Activated CD4-positive, alpha-beta memory T cell treated with anti-CD3 and anti-CD28 coated beads for 36 hours (primary cell): Measurements from ENCODE around the gene SERPINB13. TPM values are rescaled to one million over a fixed set of nuclear protein-coding genes. Genes with fewer than 3 reads are reported as not detected.

Experiments
- CTCF ChIA-PET: fragments of 350-600 bp; sonication (Branson Sonifier 250); formaldehyde crosslinking; loops from one replicate; lab custom pipeline; 2021; ENCODE audit warnings: antibody characterized with exemption, inconsistent platforms; lab: Charles Lee
- POLR2A ChIA-PET: fragments of 350-600 bp; sonication (Branson Sonifier 250); formaldehyde crosslinking; loops from one replicate; lab custom pipeline; 2021; ENCODE audit warnings: antibody characterized with exemption; lab: Charles Lee
- DNase-seq: peaks from one replicate; pipeline ENCODE4 v3.0.0-alpha.2; 2020
- H3K27ac Mint-ChIP-seq: one replicate; pipeline ENCODE4 v1.8.0; 2021; ENCODE audit warnings: mixed read lengths
- H3K27me3 Mint-ChIP-seq: one replicate; pipeline ENCODE4 v1.8.0; 2021; ENCODE audit warnings: mixed read lengths
- H3K36me3 Mint-ChIP-seq: one replicate; pipeline ENCODE4 v1.8.0; 2021; ENCODE audit warnings: mixed read lengths
- H3K4me1 Mint-ChIP-seq: one replicate; pipeline ENCODE4 v1.8.0; 2021; ENCODE audit warnings: low read depth, mixed read lengths
- H3K4me3 Mint-ChIP-seq: one replicate; pipeline ENCODE4 v1.8.0; 2021; ENCODE audit warnings: mild to moderate bottlenecking, mixed read lengths
- H3K9me3 Mint-ChIP-seq: one replicate; pipeline ENCODE4 v1.8.0; 2021; ENCODE audit warnings: mixed read lengths
- intact Hi-C: fragments of 100-400 bp; cut with micrococcal nuclease; formaldehyde crosslinking; loops from one replicate; pipeline ENCODE4 v1.15.1; 2023
- total RNA-seq, 2 experiments: library from RNA; stranded (reverse); gene quantifications; one replicate each; pipeline ENCODE4 v1.2.3, GENCODE V29; 2021

Gene SERPINB13
- total RNA-seq, 2 experiments from 2014 or later = not detected

GRCh38 chr18:63591725-63592124, 4.6 kb downstream of the SERPINB13 start:
- ChIA-PET CTCF (no interaction called here), POLR2A (interaction anchor here (0.5 kb wide), 1 partner anchor 9 kb away, joined by 3 read pairs; no protein-coding TSS in a partner anchor)
- Mint-ChIP-seq H3K27ac (no peak overlapping the region), H3K4me3 (no peak overlapping the region), H3K27me3 (peaks cover 3% of the 10 kb centered on the region), H3K9me3 (no peaks in the 10 kb centered on the region), H3K4me1 (no peaks in the 10 kb centered on the region), H3K36me3 (no peaks in the 10 kb centered on the region)
- no peak for DNase-seq
- intact Hi-C loops = no loop called here

GRCh38 chr18:63592471-63592870, 5.3 kb downstream of the SERPINB13 start:
- ChIA-PET POLR2A (no interaction called here), CTCF (no interaction called here)
- Mint-ChIP-seq H3K4me3 (no peak overlapping the region), H3K4me1 (no peaks in the 10 kb centered on the region), H3K36me3 (no peaks in the 10 kb centered on the region), H3K27ac (no peak overlapping the region), H3K27me3 (peaks cover 3% of the 10 kb centered on the region), H3K9me3 (no peaks in the 10 kb centered on the region)
- DNase-seq = no peak
- intact Hi-C loops = no loop called here

- CTCF ChIA-PET = no interaction called here
- peaks cover 3% of the 10 kb centered on the region for H3K27me3 Mint-ChIP-seq
- H3K9me3 Mint-ChIP-seq = no peaks in the 10 kb centered on the region
- H3K4me3 Mint-ChIP-seq = no peak overlapping the region
- DNase-seq = no peak
- H3K4me1 Mint-ChIP-seq = no peaks in the 10 kb centered on the region
- H3K27ac Mint-ChIP-seq = no peak overlapping the region
- intact Hi-C loops = no loop called here
- POLR2A ChIA-PET = no interaction called here
- no peaks in the 10 kb centered on the region for H3K36me3 Mint-ChIP-seq
These were observed 9.8 kb downstream of the SERPINB13 start for GRCh38 chr18:63596964-63597363.

- no peak for DNase-seq
- Mint-ChIP-seq H3K27me3 (peaks cover 2% of the 10 kb centered on the region), H3K27ac (no peak overlapping the region), H3K4me3 (no peak overlapping the region), H3K4me1 (no peaks in the 10 kb centered on the region), H3K9me3 (no peaks in the 10 kb centered on the region), H3K36me3 (no peaks in the 10 kb centered on the region)
- intact Hi-C loops = no loop called here
- ChIA-PET CTCF (interaction anchor here (1.0 kb wide), 1 partner anchor 9 kb away, joined by 3 read pairs; no protein-coding TSS in a partner anchor), POLR2A (no interaction called here)
These were observed 16.2 kb downstream of the SERPINB13 start for GRCh38 chr18:63603355-63603754.

- intact Hi-C loops = no loop called here
- Mint-ChIP-seq H3K27ac (no peak overlapping the region), H3K4me3 (no peak overlapping the region), H3K36me3 (no peaks in the 10 kb centered on the region), H3K4me1 (no peaks in the 10 kb centered on the region), H3K27me3 (peaks cover 2% of the 10 kb centered on the region), H3K9me3 (no peaks in the 10 kb centered on the region)
- CTCF ChIA-PET = interaction anchor here (1.0 kb wide), 1 partner anchor 9 kb away, joined by 3 read pairs; no protein-coding TSS in a partner anchor
- POLR2A ChIA-PET = no interaction called here
- DNase-seq = no peak
These were observed 16.6 kb downstream of the SERPINB13 start for GRCh38 chr18:63603772-63604171.

GRCh38 chr18:63604791-63605567, 17.8 kb downstream of the SERPINB13 start:
- Mint-ChIP-seq H3K27ac (no peak overlapping the region), H3K4me3 (no peak overlapping the region), H3K4me1 (no peaks in the 10 kb centered on the region), H3K36me3 (no peaks in the 10 kb centered on the region), H3K9me3 (no peaks in the 10 kb centered on the region), H3K27me3 (peaks cover 2% of the 10 kb centered on the region)
- ChIA-PET POLR2A (no interaction called here), CTCF (interaction anchor here (1.2 kb wide), 1 partner anchor 27 kb away, joined by 3 read pairs; no protein-coding TSS in a partner anchor)
- intact Hi-C loops = no loop called here
- no peak for DNase-seq

- no peak for DNase-seq
- POLR2A ChIA-PET = no interaction called here
- H3K36me3 Mint-ChIP-seq = no peaks in the 10 kb centered on the region
- intact Hi-C loops = no loop called here
- CTCF ChIA-PET = no interaction called here
- H3K9me3 Mint-ChIP-seq = no peaks in the 10 kb centered on the region
- H3K4me3 Mint-ChIP-seq = no peak overlapping the region
- H3K4me1 Mint-ChIP-seq = no peaks in the 10 kb centered on the region
- no peak overlapping the region for H3K27ac Mint-ChIP-seq
- H3K27me3 Mint-ChIP-seq = peaks cover 5% of the 10 kb centered on the region
These were observed 19.4 kb downstream of the SERPINB13 start for GRCh38 chr18:63606526-63606925.

- intact Hi-C loops = no loop called here
- CTCF ChIA-PET = no interaction called here
- Mint-ChIP-seq H3K4me3 (no peak overlapping the region), H3K27me3 (peaks cover 5% of the 10 kb centered on the region), H3K36me3 (no peaks in the 10 kb centered on the region), H3K9me3 (no peaks in the 10 kb centered on the region), H3K4me1 (no peaks in the 10 kb centered on the region), H3K27ac (no peak overlapping the region)
- no peak for DNase-seq
- POLR2A ChIA-PET = no interaction called here
These were observed 26.3 kb downstream of the SERPINB13 start for GRCh38 chr18:63613420-63613819.

GRCh38 chr18:63617049-63617914, 30.1 kb downstream of the SERPINB13 start:
- POLR2A ChIA-PET = no interaction called here
- peaks cover 7% of the 10 kb centered on the region for H3K9me3 Mint-ChIP-seq
- DNase-seq = no peak
- H3K4me3 Mint-ChIP-seq = no peak overlapping the region
- H3K27me3 Mint-ChIP-seq = peaks cover 2% of the 10 kb centered on the region
- intact Hi-C loops = no loop called here
- no peaks in the 10 kb centered on the region for H3K36me3 Mint-ChIP-seq
- no peaks in the 10 kb centered on the region for H3K4me1 Mint-ChIP-seq
- CTCF ChIA-PET = no interaction called here
- no peak overlapping the region for H3K27ac Mint-ChIP-seq

GRCh38 chr18:63617915-63618234, 30.7 kb downstream of the SERPINB13 start:
- no peaks in the 10 kb centered on the region for H3K36me3 Mint-ChIP-seq
- H3K4me1 Mint-ChIP-seq = no peaks in the 10 kb centered on the region
- H3K27ac Mint-ChIP-seq = no peak overlapping the region
- no peak for DNase-seq
- H3K27me3 Mint-ChIP-seq = no peaks in the 10 kb centered on the region
- intact Hi-C loops = no loop called here
- ChIA-PET CTCF (no interaction called here), POLR2A (no interaction called here)
- peaks cover 7% of the 10 kb centered on the region for H3K9me3 Mint-ChIP-seq
- no peak overlapping the region for H3K4me3 Mint-ChIP-seq

- ChIA-PET CTCF (no interaction called here), POLR2A (interaction anchor here (0.6 kb wide), 1 partner anchor 55 kb away, joined by 3 read pairs; no protein-coding TSS in a partner anchor)
- no peak overlapping the region for H3K27ac Mint-ChIP-seq
- H3K27me3 Mint-ChIP-seq = no peaks in the 10 kb centered on the region
- no peak for DNase-seq
- intact Hi-C loops = no loop called here
- H3K9me3 Mint-ChIP-seq = peaks cover 16% of the 10 kb centered on the region
- no peak overlapping the region for H3K4me3 Mint-ChIP-seq
- no peaks in the 10 kb centered on the region for H3K36me3 Mint-ChIP-seq
- no peaks in the 10 kb centered on the region for H3K4me1 Mint-ChIP-seq
These were observed 32.5 kb downstream of the SERPINB13 start for GRCh38 chr18:63619661-63620060.

- Mint-ChIP-seq H3K27ac (no peak overlapping the region), H3K9me3 (peaks cover 45% of the 10 kb centered on the region), H3K36me3 (no peaks in the 10 kb centered on the region), H3K4me3 (no peak overlapping the region), H3K27me3 (no peaks in the 10 kb centered on the region), H3K4me1 (no peaks in the 10 kb centered on the region)
- no peak for DNase-seq
- ChIA-PET POLR2A (no interaction called here), CTCF (no interaction called here)
- intact Hi-C loops = no loop called here
These were observed 37.7 kb downstream of the SERPINB13 start for GRCh38 chr18:63624863-63625262.
